Measurements from ENCODE around the gene ZSWIM3. TPM values are rescaled to one million over a fixed set of nuclear protein-coding genes. Genes with fewer than 3 reads are reported as not detected.

ZSWIM3 gene
- total RNA-seq, 1 experiment from 2014 or later: 4.9 TPM

DNA sequence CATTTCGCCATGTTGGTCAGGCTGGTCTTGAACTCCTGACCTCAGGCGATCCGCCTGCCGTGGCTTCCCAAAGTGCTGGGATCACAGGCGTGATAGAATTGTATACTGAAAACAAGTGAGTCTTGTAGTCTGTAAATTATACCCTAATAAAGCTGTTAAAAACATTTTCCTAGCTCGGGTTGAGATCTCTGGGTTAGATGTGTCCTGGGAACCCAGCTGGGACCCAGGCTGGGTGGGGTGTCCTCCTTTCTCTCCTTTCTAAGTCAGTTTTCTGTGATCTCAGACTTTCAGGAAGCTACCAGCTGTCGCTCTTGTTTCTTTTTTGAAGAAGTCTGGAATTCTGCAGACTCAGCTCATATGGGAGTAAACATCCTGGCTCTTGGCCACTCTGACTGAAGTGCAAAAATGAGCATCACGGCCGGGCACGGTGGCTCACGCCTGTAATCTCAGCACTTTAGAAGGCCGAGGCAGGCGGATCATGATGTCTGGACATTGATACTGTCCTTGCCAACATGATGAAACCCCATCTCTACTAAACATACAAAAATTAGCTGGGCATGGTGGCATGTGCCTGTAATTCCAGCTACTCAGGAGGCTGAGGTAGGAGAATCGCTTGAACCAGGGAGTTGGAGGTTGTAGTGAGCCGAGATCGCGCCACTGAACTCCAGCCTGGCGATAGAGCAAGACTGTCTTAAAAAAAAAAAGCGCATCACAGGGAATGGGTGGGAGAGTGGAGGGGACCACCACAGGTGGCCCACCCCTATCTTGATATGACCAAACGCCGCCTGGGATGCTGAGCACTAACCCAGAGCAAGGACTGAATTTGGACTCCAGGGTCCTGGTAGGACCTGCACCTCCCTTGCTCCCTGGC lies 67.2 kb downstream of the ZSWIM3 start:
- peaks cover 5% of the 10 kb centered on the region for H3K4me1 ChIP-seq (replicated peaks)
- DNase-seq (ENCODE audit: low read depth in 1 of 2, low spot score in 2 of 2): peak in 1 of 2 experiments; percentile 43

DNA sequence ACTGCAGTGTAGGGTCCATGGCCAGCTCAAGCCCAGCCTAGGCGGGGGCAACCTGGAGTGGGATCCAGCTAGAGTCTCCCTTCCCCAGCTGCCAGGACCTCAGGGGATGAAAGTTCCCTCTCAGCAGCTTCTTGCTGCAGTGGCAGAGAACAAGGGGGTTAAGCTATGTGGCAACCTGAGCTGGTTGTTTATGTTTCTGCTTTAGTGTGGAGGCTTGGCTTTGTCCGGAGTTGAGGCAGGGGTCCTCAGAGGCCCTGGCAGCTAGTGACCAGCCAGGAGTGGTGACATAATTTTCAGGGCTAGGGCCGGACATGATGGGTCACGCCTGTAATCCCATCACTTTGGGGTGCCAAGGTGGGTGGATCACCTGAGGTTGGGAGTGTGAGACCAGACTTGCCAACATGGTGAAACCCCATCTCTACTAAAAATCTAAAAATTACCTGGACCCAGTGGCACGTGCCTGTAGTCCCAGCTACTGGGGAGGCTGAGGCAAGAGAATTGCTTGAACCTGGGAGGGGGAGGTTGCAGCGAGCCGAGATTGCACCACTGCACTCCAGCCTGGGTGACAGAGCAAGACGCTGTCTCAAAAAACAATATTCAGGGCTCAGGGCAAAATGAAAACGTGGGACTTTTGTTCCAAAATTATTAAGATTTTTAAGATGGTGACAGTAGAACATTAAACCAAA lies 68.5 kb downstream of the ZSWIM3 start:
- DNase-seq (ENCODE audit: low read depth in 1 of 2, low spot score in 2 of 2): no peak
- H3K27me3 ChIP-seq (replicated peaks): no peaks in the 10 kb centered on the region

More for the DNA sequence above, 67.2 kb downstream of the ZSWIM3 start:
- no peak overlapping the region for H3K4me3 ChIP-seq
- H3K27ac ChIP-seq: no peak overlapping the region
- H3K36me3 ChIP-seq: no peaks in the 10 kb centered on the region
- no peaks in the 10 kb centered on the region for H3K27me3 ChIP-seq (replicated peaks)
- no peaks in the 10 kb centered on the region for H3K9me3 ChIP-seq (replicated peaks)

DNA sequence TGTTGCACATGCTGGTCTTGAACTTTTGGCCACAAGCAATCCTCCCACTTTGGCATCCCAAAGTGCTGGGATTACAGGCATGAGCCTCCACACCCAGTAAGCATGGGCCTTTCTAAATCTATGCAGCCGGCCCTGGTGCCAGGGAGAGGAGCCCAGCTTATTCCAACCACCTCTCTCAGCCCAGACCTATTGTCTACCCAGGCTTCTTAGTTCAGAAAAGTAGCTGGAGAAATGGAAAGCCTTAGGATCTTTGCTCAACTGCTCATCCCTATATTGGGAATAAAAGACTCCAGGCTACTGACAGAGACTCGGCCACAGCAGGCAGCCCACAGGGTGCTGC lies 69.3 kb downstream of the ZSWIM3 start:
- no peak overlapping the region for H3K4me3 ChIP-seq
- DNase-seq (ENCODE audit: low read depth in 1 of 2, low spot score in 2 of 2): no peak
- no peaks in the 10 kb centered on the region for H3K27me3 ChIP-seq (replicated peaks)
- no peaks in the 10 kb centered on the region for H3K36me3 ChIP-seq
- H3K9me3 ChIP-seq (replicated peaks): no peaks in the 10 kb centered on the region
- peaks cover 5% of the 10 kb centered on the region for H3K4me1 ChIP-seq (replicated peaks)
- H3K27ac ChIP-seq: no peak overlapping the region

More for the DNA sequence above, 68.5 kb downstream of the ZSWIM3 start:
- Histone ChIP-seq H3K4me1 (replicated peaks) (peaks cover 5% of the 10 kb centered on the region), H3K27ac (no peak overlapping the region), H3K36me3 (no peaks in the 10 kb centered on the region), H3K9me3 (replicated peaks) (no peaks in the 10 kb centered on the region), H3K4me3 (no peak overlapping the region)

DNA sequence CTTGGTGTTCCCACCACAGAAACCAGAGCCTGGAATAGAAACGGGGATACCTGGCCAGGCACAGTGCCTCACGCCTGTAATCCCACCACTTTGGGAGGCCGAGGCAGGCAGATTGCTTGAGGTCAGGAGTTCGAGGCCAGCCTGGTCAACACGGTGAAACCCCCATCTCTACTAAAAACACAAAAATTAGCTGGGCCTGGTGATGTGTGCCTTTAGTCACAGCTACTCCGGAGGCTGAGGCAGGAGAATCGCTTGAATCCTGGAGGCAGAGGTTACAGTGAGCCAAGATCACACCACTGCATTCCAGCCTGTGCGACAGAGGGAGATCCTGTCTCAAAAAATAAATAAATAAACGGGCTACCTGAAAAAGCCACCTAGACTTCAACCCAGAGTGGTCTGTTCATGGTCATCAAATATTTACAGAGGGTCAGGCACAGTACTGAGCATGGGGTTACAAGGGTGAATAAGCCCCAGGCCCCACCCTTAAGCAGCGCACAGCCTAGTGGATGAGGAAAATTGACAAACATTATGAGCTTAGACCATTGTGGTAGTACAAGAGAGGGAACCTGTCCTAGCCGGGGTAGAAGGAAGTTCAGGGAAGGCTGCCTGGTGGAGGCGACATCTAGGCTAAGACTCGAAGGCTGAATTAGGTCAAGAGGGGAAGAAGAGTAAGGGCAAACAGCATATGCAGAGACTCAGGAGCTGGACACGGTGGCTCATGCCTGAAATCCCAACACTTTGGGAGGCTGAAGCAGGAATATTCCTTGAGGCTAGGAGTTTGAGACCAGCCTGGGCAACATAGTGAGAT lies 69.9 kb downstream of the ZSWIM3 start:
- Histone ChIP-seq H3K4me1 (replicated peaks) (peaks cover 5% of the 10 kb centered on the region), H3K27ac (no peak overlapping the region), H3K27me3 (replicated peaks) (no peaks in the 10 kb centered on the region), H3K4me3 (no peak overlapping the region), H3K36me3 (no peaks in the 10 kb centered on the region), H3K9me3 (replicated peaks) (no peaks in the 10 kb centered on the region)
- DNase-seq (ENCODE audit: low read depth in 1 of 2, low spot score in 2 of 2): no peak

Other genes with a start within 250 kb of the ZSWIM3 start
- gene WFDC10A, start 227.9 kb upstream of the ZSWIM3 start, total RNA-seq (2014; rRNA removed; shearing (Covaris generic)): not detected in 2 replicates
- not detected in 2 replicates for gene WFDC9, start 226.3 kb upstream of the ZSWIM3 start, total RNA-seq (2014; rRNA removed; shearing (Covaris generic))
- not detected in 2 replicates for gene WFDC11, start 187.4 kb upstream of the ZSWIM3 start, total RNA-seq (2014; rRNA removed; shearing (Covaris generic))
- gene WFDC13, start 155.6 kb upstream of the ZSWIM3 start, total RNA-seq (2014; rRNA removed; shearing (Covaris generic)): not detected in 2 replicates
- gene WFDC10B, start 152.6 kb upstream of the ZSWIM3 start, total RNA-seq (2014; rRNA removed; shearing (Covaris generic)): not detected in 2 replicates
- not detected in 2 replicates for gene SPINT4, start 135.3 kb upstream of the ZSWIM3 start, total RNA-seq (2014; rRNA removed; shearing (Covaris generic))
- not detected in 2 replicates for gene WFDC3, start 65.7 kb upstream of the ZSWIM3 start, total RNA-seq (2014; rRNA removed; shearing (Covaris generic))
- gene DNTTIP1, start 65.7 kb upstream of the ZSWIM3 start, total RNA-seq (2014; rRNA removed; shearing (Covaris generic)): 11.1 and 19.2 TPM in 2 replicates
- 187 and 249 TPM in 2 replicates for gene UBE2C, start 45.0 kb upstream of the ZSWIM3 start, total RNA-seq (2014; rRNA removed; shearing (Covaris generic))
- gene TNNC2, start 30.3 kb upstream of the ZSWIM3 start, total RNA-seq (2014; rRNA removed; shearing (Covaris generic)): not detected in 2 replicates
- gene SNX21, start 23.8 kb upstream of the ZSWIM3 start, total RNA-seq (2014; rRNA removed; shearing (Covaris generic)): 19.7 and 55.0 TPM in 2 replicates
- 41.8 and 56.3 TPM in 2 replicates for gene ACOT8, start 222 bp upstream of the ZSWIM3 start, total RNA-seq (2014; rRNA removed; shearing (Covaris generic))
- 3.9 and 11.7 TPM in 2 replicates for gene ZSWIM1, start 23.6 kb downstream of the ZSWIM3 start, total RNA-seq (2014; rRNA removed; shearing (Covaris generic))
- gene SPATA25, start 30.0 kb downstream of the ZSWIM3 start, total RNA-seq (2014; rRNA removed; shearing (Covaris generic)): 0.89 TPM in 1 of 2 replicates, not detected in the other
- 1.9 and 2.7 TPM in 2 replicates for gene NEURL2, start 33.6 kb downstream of the ZSWIM3 start, total RNA-seq (2014; rRNA removed; shearing (Covaris generic))
- gene CTSA, start 33.7 kb downstream of the ZSWIM3 start, total RNA-seq (2014; rRNA removed; shearing (Covaris generic)): 50.2 and 76.8 TPM in 2 replicates
- gene PLTP, start 54.5 kb downstream of the ZSWIM3 start, total RNA-seq (2014; rRNA removed; shearing (Covaris generic)): 4.2 and 6.6 TPM in 2 replicates
- 5.2 and 9.6 TPM in 2 replicates for gene PCIF1, start 77.1 kb downstream of the ZSWIM3 start, total RNA-seq (2014; rRNA removed; shearing (Covaris generic))
- 8.1 and 12.2 TPM in 2 replicates for gene ZNF335, start 114.6 kb downstream of the ZSWIM3 start, total RNA-seq (2014; rRNA removed; shearing (Covaris generic))
- not detected in 2 replicates for gene MMP9, start 151.3 kb downstream of the ZSWIM3 start, total RNA-seq (2014; rRNA removed; shearing (Covaris generic))
- not detected in 2 replicates for gene SLC12A5, start 171.6 kb downstream of the ZSWIM3 start, total RNA-seq (2014; rRNA removed; shearing (Covaris generic))
- 17.0 and 25.8 TPM in 2 replicates for gene NCOA5, start 232.3 kb downstream of the ZSWIM3 start, total RNA-seq (2014; rRNA removed; shearing (Covaris generic))

All from SJSA1 (cell line).